Measurements from ENCODE around the gene PSMC6. TPM values are rescaled to one million over a fixed set of nuclear protein-coding genes. Genes with fewer than 3 reads are reported as not detected.

Gene PSMC6
- polyA plus RNA-seq, 3 donors: 46.9 to 64.3 (median 48.6) TPM

DNA sequence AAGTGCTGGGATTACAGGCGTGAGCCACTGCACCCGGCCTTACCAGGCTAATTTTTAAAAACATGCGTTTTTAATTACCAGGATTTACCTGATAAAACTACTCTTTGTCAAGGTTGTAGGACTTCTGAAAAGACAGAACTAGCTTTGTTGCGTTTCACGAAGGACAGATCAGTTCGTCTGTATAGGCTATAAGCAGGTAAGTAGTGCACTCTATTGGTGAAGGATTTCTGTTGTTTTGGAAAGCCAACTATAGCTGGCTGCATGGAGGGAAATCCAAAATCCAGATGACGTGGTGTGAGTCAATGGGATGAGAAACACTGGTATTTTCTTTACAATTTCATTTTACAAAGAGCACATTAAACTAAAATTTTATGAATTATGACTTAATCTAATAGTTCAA lies 69.8 kb downstream of the PSMC6 start:
- Histone ChIP-seq H3K9me3 (replicated peaks in 1 of 2; ENCODE audit: control insufficient read depth in 1 of 2, insufficient read depth in 1 of 2, low read length in 2 of 2) (no peaks in the 10 kb centered on the region), H2AFZ (ENCODE audit: insufficient read depth, low read depth, low read length, poor library complexity, severe bottlenecking) (no peak overlapping the region), H3K9ac (ENCODE audit: insufficient read depth, low read length, poor library complexity, severe bottlenecking) (no peak overlapping the region), H3K79me2 (ENCODE audit: insufficient read depth, low read length) (no peaks in the 10 kb centered on the region), H3K27ac (ENCODE audit: low read depth in 1 of 2, low read length in 2 of 2) (no peak overlapping the region), H3K4me2 (replicated peaks; ENCODE audit: extremely low read depth, low read length, poor library complexity, severe bottlenecking) (no peak overlapping the region), H4K20me1 (ENCODE audit: insufficient read depth, low read length) (no peaks in the 10 kb centered on the region), H3K27me3 (ENCODE audit: control insufficient read depth in 2 of 2, insufficient read depth in 2 of 2, low read length in 2 of 2) (no peaks in the 10 kb centered on the region), H3K4me3 (replicated peaks in 1 of 3; ENCODE audit: low read depth in 2 of 3, low read length in 3 of 3) (no peak overlapping the region), H3K4me1 (ENCODE audit: control insufficient read depth in 1 of 2, insufficient read depth in 2 of 2, low read length in 2 of 2) (no peaks in the 10 kb centered on the region), H3K36me3 (replicated peaks in 1 of 2; ENCODE audit: control insufficient read depth in 1 of 2, insufficient read depth in 2 of 2, low read length in 2 of 2) (peaks cover 37 to 65% of the 10 kb centered on the region in 2 donors)
- intact Hi-C loops (cut with micrococcal nuclease): no loop called here
- Mint-ChIP-seq H3K27ac (no peak overlapping the region), H3K4me1 (no peaks in the 10 kb centered on the region), H3K36me3 (peaks cover 47 to 58% of the 10 kb centered on the region in 2 donors), H3K4me3 (no peak overlapping the region), H3K9me3 (no peaks in the 10 kb centered on the region), H3K27me3 (ENCODE audit: low read depth in 3 of 3) (no peaks in the 10 kb centered on the region)
- TF ChIP-seq, protein P1, sequence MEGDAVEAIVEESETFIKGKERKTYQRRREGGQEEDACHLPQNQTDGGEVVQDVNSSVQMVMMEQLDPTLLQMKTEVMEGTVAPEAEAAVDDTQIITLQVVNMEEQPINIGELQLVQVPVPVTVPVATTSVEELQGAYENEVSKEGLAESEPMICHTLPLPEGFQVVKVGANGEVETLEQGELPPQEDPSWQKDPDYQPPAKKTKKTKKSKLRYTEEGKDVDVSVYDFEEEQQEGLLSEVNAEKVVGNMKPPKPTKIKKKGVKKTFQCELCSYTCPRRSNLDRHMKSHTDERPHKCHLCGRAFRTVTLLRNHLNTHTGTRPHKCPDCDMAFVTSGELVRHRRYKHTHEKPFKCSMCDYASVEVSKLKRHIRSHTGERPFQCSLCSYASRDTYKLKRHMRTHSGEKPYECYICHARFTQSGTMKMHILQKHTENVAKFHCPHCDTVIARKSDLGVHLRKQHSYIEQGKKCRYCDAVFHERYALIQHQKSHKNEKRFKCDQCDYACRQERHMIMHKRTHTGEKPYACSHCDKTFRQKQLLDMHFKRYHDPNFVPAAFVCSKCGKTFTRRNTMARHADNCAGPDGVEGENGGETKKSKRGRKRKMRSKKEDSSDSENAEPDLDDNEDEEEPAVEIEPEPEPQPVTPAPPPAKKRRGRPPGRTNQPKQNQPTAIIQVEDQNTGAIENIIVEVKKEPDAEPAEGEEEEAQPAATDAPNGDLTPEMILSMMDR (IDR thresholded peaks at IDR 0.05): no peak
- no peak for DNase-seq
- WGBS (ENCODE audit: insufficient coverage): 92% methylated on average over 3 of the region's 7 CpGs

Other genes with a start within 250 kb of the PSMC6 start
- 1 to 10 TPM; 2.6 to 4.1 (median 3.8) TPM for gene TXNDC16, start 154.7 kb upstream of the PSMC6 start, polyA plus RNA-seq
- gene GPR137C, start 154.4 kb upstream of the PSMC6 start, polyA plus RNA-seq: under 1 TPM in 1 of 3 donors, not detected in 2; 0.04 TPM
- 10 to 100 TPM; 22.1 to 39.5 (median 29.2) TPM for gene ERO1A, start 11.6 kb upstream of the PSMC6 start, polyA plus RNA-seq
- gene STYX, start 23.0 kb downstream of the PSMC6 start, polyA plus RNA-seq: 10 to 100 TPM in 2 of 3 donors, 1 to 10 TPM in 1; 7.3 to 16.7 (median 12.0) TPM
- 1 to 10 TPM; 1.1 to 3.1 (median 1.9) TPM for gene GNPNAT1, start 84.4 kb downstream of the PSMC6 start, polyA plus RNA-seq
- not detected for gene FERMT2, start 243.8 kb downstream of the PSMC6 start, polyA plus RNA-seq

Measured in CD14-positive monocyte (primary cell).